Stimulated activated CD8-positive, alpha-beta memory T cell treated with anti-CD3 and anti-CD28 coated beads, Interleukin-4, amount 100 ng/mL, for 48 hours (primary cell): ENCODE data around the gene AJAP1.
A peak's percentile ranks its signal among the peaks of the same experiment; 100 is the strongest.

Source experiments
- DNase-seq: peaks from one replicate; pipeline ENCODE4 v3.0.0-alpha.2; 2020

The AJAP1 gene

GRCh38 chr1:4631321-4631720 is 23.1 kb upstream of the AJAP1 start:
- no peak for DNase-seq

DNA sequence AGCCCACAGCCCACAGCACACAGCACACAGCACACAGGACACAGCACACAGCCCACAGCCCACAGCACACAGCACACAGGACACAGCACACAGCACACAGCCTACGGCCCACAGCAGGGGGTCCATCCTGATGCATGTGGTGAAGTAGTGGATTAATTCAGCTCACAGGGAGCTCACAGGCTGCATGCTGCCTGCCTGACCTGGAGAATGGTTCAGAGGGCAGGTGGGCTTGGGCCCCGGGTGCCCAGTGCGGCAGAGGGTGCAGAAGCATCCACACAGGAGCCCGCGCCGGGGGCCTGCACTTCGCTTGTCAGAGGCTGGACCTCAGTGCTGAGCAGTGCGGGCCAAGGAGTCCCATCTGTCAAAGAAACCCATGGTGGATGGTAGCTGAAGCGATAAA is 21.1 kb upstream of the AJAP1 start:
- no peak for DNase-seq

GRCh38 chr1:4634156-4634792 is 20.1 kb upstream of the AJAP1 start:
- no peak for DNase-seq

DNA sequence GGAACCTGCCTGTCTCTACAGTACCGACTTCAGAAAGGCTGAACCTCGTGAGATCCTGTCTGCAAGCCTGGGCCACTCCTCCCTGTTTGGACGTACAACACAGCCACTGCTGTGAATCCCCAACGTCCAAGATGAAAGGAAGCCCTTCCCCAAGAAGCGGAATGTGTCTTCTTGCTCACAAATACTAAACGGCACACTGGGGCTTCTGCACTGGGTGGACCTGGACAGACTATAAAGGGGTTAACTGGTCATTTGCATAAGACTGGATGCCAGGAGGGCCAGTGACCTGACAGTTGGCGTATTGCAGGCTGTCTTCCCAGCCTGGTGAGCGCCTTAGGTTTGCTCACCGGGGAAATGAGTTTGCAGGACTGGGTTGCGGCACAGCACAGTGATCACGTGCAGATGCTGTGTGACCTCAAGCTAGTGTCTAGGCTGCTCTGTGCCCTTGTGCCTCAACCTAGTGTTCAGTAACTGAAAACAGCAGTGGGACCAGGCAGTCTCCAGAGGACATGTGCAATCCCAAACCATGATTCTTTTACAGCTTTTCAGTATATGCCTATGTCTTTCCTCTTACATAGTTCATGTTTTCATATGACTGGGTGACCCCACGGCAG is 19.5 kb upstream of the AJAP1 start:
- no peak for DNase-seq

GRCh38 chr1:4636186-4636585 is 18.2 kb upstream of the AJAP1 start:
- no peak for DNase-seq

DNA sequence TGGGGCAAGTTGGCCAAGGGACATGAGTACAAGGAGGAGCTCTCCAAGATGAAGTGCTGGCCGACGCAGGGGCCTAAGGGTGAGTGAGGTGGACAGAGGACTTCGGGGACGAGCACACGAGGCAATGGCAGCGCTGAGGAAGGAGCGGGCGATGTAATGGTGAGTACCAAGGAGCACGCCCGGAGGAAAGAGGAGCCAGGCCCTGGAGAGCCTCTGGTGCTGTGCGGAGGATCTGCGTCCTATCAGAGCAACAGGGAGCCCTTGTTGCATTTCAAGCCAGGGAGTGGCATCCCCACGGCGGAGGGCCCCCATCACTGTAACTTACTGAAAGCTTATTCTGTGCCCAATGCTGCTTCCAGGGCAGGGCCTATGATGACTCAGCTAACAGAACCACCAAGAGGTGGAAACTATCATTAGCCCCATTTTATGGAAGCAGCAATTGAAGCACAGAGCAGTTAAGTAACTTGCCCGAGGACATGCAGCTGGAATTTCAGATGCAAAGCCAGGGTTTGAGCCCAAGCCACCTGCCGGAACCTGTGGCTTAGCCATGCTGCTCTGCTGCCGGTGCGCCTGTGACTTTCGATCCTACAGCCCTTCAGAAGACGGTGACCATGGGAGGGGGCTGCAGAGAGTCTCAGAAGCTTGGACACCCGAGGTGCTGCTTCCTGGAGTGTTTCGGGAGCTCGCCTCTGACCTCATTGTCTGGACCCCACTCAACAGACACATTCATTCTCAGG is 17.6 kb upstream of the AJAP1 start:
- DNase-seq: no peak

DNA sequence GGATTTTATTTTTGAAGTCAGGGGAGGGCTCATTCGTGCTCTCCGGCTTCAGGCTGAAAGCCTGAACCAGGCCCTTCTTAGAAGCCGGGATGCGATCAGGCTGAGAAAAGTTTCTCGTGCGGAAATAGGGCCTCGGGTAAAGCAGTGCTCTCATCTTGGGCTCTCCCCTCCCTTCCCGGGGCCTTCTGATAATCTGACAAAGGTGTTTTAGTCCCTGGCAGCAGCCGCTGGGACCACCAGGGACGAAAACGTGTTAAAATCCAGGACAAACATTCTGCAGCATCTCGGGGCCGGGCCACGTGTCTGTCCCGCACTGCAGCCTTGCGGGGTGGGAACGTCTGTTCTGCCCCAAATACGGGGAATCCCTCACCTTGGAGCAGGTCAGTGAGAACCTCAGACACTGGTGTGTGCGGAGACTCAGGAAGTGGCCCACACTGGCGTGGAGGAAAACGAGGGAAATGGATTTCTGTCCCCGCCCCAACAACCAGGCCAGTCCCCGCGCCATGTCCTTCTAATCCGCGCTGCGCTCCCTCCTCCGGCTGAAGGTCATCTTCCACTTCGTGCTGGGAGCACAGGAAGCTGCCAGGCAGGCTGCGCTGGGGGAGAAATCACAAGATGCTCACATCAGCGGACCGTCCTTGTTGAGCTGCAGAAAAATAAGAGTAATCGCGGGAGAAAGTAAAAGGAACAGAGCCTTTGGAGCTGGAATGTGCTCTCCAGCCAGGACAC is 16.6 kb upstream of the AJAP1 start:
- no peak for DNase-seq

- DNase-seq: no peak
Measured at GRCh38 chr1:4638345-4638729, 16.1 kb upstream of the AJAP1 start.

GRCh38 chr1:4640931-4641330 is 13.5 kb upstream of the AJAP1 start:
- no peak for DNase-seq

- DNase-seq: no peak
Measured at GRCh38 chr1:4647391-4647790, 7.0 kb upstream of the AJAP1 start.

DNA sequence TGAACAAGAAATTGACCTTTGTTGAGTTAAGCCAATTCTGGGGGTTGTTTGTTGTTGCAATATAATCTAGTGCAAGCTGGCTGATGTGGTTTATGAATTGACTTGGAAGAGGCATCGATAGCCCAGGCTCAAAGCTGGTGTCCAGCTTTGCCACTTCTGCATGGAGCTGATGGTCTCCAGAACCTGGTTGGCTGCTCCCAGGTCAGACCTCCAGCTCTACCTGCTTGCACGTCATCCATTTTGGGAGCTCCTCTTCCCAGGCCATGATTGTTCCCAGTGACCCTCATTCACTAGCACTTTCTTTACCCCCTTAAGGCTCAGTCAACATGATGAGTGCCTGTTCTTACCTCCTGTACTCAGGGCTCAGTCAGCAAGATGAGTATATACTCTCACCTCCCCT is 5.8 kb upstream of the AJAP1 start:
- DNase-seq: no peak

DNA sequence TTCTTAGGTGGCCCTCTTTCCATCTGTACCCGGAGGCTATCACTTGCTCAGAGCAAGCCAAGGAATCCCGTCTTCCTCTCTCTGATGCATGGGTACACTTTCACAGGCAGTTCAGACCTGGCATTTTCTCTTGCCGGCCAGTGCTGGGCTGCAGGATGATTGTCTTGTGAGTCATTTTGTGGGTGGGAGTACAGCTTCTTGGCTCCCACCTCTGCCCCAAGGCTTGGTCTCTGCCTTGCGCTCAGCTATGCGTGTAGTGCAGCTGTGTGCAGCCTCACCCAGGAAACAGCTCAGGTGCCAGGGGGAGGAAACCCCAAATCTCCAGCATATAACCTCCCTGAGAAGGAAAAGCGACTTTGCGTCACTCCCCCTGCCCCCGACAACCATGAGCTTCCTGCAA is 3.9 kb upstream of the AJAP1 start:
- DNase-seq: no peak

GRCh38 chr1:4650981-4651380 is 3.4 kb upstream of the AJAP1 start:
- no peak for DNase-seq

DNA sequence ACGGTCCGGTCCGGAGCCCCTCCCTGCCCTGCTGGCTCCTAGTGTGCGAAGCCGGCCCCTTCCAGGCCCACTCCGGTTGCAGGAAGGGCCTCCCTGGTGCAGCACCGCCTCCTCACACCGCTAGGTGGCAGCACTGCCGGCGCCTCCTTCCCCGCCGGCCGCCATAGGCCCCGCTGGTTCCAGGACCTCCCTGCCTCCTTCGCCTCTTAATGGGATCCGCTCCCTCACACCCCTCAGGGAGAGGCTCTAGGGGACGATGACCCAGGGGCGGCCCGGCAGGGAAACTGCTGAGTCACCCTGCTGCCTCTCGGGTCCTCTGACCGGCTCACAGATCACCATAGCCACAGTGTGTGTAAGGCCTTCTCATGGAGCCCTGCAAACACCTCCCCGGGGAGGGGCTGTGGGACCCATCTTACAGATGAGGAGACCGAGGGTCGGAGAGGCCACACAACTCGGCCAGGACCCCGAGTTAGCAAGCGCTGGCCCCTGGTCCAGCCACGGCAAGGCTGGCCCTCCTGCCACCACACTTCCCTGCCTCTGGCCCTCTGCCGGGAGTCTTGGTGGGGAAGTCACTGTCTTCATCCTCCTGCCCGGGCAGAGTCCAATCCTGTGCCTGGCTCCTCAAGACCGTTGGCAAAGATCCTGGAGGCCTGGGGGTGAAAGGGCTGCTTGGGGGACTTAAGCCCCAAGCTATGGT is 1.6 kb upstream of the AJAP1 start:
- DNase-seq: peak; percentile 81

DNA sequence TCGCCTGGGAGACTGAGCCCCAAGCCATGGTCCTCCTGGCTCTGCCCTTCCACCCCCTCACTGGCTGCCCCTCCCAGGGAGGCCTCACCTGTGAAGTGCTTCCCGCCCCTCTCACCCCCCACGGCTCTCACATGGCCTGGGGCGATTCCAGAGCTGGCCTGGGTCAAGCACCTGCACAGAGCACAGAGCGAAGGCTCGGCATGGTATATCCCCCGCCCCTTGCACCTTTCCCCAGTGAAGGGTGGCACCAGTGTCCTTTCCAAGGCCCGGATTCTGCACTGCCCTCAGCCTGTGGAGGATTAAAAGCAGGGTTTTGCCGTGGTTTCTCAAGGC is 1.1 kb upstream of the AJAP1 start:
- no peak for DNase-seq

- no peak for DNase-seq
Measured at GRCh38 chr1:4654764-4655673, 610 bp downstream of the AJAP1 start.

GRCh38 chr1:4655674-4656532 is 1.5 kb downstream of the AJAP1 start:
- peak; percentile 38 for DNase-seq

DNA sequence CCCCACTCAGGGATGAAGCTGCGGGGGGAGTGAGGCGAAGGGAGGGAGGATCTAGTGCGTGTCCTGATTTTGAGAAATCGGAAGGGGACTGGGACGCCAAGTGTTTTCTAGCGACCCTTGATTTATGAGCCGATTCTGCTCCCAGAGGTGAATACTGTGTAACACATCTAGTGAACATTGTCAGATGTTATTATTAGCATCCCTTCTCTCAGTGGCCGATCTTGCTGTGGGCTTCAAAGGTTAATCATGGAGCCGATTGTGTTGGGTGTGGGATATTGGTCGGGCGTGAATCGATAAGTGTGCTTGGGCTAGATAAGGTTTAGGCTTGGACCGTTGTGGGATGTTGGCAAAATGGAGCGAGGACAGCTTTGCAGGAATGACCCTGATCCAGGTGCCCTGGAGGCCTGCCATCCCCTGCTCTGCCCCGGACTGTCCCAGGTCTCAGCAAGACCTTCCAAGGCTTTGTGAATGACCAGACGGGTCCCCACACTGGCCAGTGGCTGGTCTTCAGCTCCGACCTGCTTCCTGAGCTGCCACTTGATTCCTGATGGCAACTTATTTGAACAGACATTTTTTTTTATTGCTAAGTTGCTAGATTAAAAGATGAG is 2.2 kb downstream of the AJAP1 start:
- DNase-seq: no peak

GRCh38 chr1:4657244-4657789 is 2.9 kb downstream of the AJAP1 start:
- DNase-seq: no peak

DNA sequence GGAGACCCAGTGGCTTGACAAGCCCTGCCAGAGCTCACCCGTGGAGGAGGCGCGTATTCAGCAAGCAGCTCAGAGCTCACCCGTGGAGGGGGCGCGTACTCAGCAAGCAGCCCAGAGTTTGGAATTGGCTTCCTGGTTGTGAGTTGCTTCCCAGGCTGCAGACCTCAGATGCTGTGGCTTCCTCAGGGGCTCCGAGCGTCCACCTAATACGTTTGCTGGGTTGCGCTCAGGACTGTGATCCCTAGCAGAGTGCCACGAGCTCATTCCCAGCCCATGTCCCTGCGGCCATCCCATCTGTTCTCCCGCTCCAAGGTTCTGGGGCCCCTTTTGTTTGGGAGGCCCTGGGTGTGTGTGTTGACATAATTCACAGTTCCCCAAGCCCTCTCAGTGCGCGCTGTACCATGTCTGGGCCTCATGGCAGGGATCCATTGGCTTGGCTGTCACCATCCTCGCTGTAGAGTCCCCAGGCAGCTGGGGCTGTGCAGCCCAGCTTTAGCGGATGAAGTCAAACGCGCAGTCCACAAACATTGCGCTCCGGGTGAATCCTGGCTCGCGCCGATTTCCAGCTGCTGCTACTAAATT is 3.6 kb downstream of the AJAP1 start:
- no peak for DNase-seq
